Stimulated activated CD4-positive, alpha-beta T cell treated with anti-CD3 and anti-CD28 coated beads, Interleukin-15, amount 100 ng/mL, for 1 hour (primary cell): Measurements from ENCODE around the gene B4GALT5.

ENCODE experiments used
- DNase-seq, 2 donors: peaks; one replicate each; pipeline ENCODE4 v3.0.0-alpha.2; 2020; ENCODE audit warnings: low read depth in 1 of 2, low spot score in 1 of 2

The B4GALT5 gene

GRCh38 chr20:49610691-49611538 is 102.8 kb downstream of the B4GALT5 start:
- peak; percentile 53 to 69 for DNase-seq

GRCh38 chr20:49608752-49609670 is 104.7 kb downstream of the B4GALT5 start:
- peak; percentile 52 to 59 for DNase-seq

GRCh38 chr20:49607568-49607967 is 106.1 kb downstream of the B4GALT5 start:
- DNase-seq = no peak

GRCh38 chr20:49603209-49603627 is 110.5 kb downstream of the B4GALT5 start:
- no peak for DNase-seq

- DNase-seq = no peak
These were observed 111.1 kb downstream of the B4GALT5 start for GRCh38 chr20:49602345-49603208.

GRCh38 chr20:49601153-49601924 is 112.3 kb downstream of the B4GALT5 start:
- DNase-seq = no peak

- DNase-seq = no peak
These were observed 113.9 kb downstream of the B4GALT5 start for GRCh38 chr20:49599746-49600113.

- no peak for DNase-seq
These were observed 115.8 kb downstream of the B4GALT5 start for GRCh38 chr20:49597825-49598395.

GRCh38 chr20:49595811-49596561 is 117.7 kb downstream of the B4GALT5 start:
- DNase-seq = peak in 1 of 2 donors; percentile 23

GRCh38 chr20:49595346-49595745 is 118.3 kb downstream of the B4GALT5 start:
- DNase-seq = no peak

GRCh38 chr20:49594931-49595315 is 118.8 kb downstream of the B4GALT5 start:
- DNase-seq = no peak

GRCh38 chr20:49594143-49594930 is 119.3 kb downstream of the B4GALT5 start:
- DNase-seq = peak in 1 of 2 donors; percentile 21

GRCh38 chr20:49593466-49594142 is 120.1 kb downstream of the B4GALT5 start:
- no peak for DNase-seq

GRCh38 chr20:49592120-49592519 is 121.6 kb downstream of the B4GALT5 start:
- DNase-seq = no peak

- no peak for DNase-seq
These were observed 122.3 kb downstream of the B4GALT5 start for GRCh38 chr20:49591217-49591865.

GRCh38 chr20:49590163-49591017 is 123.3 kb downstream of the B4GALT5 start:
- no peak for DNase-seq
